ENCODE data around the gene ZNF562. TPM values are rescaled to one million over a fixed set of nuclear protein-coding genes. Genes with fewer than 3 reads are reported as not detected.
A peak's percentile ranks its signal among the peaks of the same experiment; 100 is the strongest.

Gene ZNF562
- total RNA-seq, 1 experiment from 2014 or later: 18.4 TPM

DNA sequence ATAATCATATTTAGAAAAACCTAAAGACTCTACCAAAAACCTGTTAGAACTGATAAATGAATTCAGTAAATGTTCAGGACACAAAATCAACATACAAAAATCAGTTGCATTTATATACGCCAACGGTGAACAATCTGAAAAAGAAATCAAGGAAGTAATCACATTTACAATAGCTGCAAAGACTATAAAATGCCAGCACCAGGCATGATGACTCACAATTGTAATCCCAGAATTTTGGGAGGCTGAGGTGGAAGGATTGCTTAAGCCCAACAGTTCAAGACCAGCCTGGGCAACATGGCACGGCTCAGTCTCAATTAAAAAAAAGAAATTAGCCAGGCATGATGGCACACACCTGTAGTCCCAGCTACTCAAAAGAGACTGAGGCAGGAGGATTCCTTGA is 7.0 kb downstream of the ZNF562 start (continued):
- no peak for TF ChIP-seq ZBTB21 (CRISPR knock-in tag; IDR thresholded peaks at IDR 0.05; ENCODE audit: borderline replicate concordance)
- TF ChIP-seq ZNF396 (CRISPR knock-in tag; IDR thresholded peaks at IDR 0.05; ENCODE audit: borderline replicate concordance): no peak
- TF ChIP-seq NFATC4 (CRISPR knock-in tag; IDR thresholded peaks at IDR 0.05): no peak
- no peak for TF ChIP-seq OVOL2 (CRISPR knock-in tag; IDR thresholded peaks at IDR 0.05; ENCODE audit: borderline replicate concordance)
- TF ChIP-seq ELF4 (CRISPR knock-in tag; IDR thresholded peaks at IDR 0.05; ENCODE audit: low read depth): no peak
- TF ChIP-seq, protein P1, sequence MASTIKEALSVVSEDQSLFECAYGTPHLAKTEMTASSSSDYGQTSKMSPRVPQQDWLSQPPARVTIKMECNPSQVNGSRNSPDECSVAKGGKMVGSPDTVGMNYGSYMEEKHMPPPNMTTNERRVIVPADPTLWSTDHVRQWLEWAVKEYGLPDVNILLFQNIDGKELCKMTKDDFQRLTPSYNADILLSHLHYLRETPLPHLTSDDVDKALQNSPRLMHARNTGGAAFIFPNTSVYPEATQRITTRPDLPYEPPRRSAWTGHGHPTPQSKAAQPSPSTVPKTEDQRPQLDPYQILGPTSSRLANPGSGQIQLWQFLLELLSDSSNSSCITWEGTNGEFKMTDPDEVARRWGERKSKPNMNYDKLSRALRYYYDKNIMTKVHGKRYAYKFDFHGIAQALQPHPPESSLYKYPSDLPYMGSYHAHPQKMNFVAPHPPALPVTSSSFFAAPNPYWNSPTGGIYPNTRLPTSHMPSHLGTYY (CRISPR knock-in tag; IDR thresholded peaks at IDR 0.05): no peak
- no peak for TF ChIP-seq ZNF317 (CRISPR knock-in tag; IDR thresholded peaks at IDR 0.05; ENCODE audit: borderline replicate concordance, low read depth)

DNA sequence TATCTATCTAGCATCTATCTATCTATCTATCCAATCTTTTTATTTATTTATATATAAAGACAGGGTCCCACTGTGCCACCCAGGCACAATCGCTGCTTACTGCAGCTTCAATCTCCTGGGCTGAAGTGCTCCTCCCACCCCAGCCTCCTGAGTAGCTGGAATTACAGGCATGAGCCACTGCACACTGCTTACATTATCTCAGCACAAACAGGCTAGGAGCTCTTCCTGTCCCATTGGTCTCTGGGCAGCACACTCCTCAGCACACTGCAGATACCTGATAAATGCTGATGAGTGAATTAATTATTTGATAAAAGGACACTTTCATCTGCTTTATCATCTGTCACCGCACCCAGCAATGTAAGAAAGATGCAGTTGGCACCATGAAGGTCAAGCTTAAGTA is 16.1 kb downstream of the ZNF562 start:
- ChIA-PET POLR2A (no interaction called here), CTCF (no interaction called here)
- Mint-ChIP-seq H3K4me3 (no peak overlapping the region), H3K27ac (peak overlapping the region; percentile 47; the same call in 1 of the 2 replicates), H3K27me3 (ENCODE audit: low read depth) (no peaks in the 10 kb centered on the region; the same call in 1 of the 2 replicates), H3K9me3 (peaks cover 8% of the 10 kb centered on the region), H3K4me1 (peaks cover 9% of the 10 kb centered on the region), H3K36me3 (peaks cover 38% of the 10 kb centered on the region)
- DNase-seq (ENCODE audit: low spot score): no peak
- ATAC-seq: peak; percentile 50
- TF ChIP-seq, protein P2, sequence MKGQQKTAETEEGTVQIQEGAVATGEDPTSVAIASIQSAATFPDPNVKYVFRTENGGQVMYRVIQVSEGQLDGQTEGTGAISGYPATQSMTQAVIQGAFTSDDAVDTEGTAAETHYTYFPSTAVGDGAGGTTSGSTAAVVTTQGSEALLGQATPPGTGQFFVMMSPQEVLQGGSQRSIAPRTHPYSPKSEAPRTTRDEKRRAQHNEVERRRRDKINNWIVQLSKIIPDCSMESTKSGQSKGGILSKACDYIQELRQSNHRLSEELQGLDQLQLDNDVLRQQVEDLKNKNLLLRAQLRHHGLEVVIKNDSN (CRISPR knock-in tag; IDR thresholded peaks at IDR 0.05): no peak
- no peak for TF ChIP-seq RELA (CRISPR knock-in tag; IDR thresholded peaks at IDR 0.05; ENCODE audit: borderline replicate concordance)
- TF ChIP-seq TEAD1 (CRISPR knock-in tag; IDR thresholded peaks at IDR 0.05): no peak
- TF ChIP-seq, protein P3, sequence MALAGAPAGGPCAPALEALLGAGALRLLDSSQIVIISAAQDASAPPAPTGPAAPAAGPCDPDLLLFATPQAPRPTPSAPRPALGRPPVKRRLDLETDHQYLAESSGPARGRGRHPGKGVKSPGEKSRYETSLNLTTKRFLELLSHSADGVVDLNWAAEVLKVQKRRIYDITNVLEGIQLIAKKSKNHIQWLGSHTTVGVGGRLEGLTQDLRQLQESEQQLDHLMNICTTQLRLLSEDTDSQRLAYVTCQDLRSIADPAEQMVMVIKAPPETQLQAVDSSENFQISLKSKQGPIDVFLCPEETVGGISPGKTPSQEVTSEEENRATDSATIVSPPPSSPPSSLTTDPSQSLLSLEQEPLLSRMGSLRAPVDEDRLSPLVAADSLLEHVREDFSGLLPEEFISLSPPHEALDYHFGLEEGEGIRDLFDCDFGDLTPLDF (CRISPR knock-in tag; IDR thresholded peaks at IDR 0.05): no peak
- TF ChIP-seq, protein P4, sequence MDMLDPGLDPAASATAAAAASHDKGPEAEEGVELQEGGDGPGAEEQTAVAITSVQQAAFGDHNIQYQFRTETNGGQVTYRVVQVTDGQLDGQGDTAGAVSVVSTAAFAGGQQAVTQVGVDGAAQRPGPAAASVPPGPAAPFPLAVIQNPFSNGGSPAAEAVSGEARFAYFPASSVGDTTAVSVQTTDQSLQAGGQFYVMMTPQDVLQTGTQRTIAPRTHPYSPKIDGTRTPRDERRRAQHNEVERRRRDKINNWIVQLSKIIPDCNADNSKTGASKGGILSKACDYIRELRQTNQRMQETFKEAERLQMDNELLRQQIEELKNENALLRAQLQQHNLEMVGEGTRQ (CRISPR knock-in tag; IDR thresholded peaks at IDR 0.05): no peak
- TF ChIP-seq TEAD4 (CRISPR knock-in tag; IDR thresholded peaks at IDR 0.05): no peak
- TF ChIP-seq, protein P5, sequence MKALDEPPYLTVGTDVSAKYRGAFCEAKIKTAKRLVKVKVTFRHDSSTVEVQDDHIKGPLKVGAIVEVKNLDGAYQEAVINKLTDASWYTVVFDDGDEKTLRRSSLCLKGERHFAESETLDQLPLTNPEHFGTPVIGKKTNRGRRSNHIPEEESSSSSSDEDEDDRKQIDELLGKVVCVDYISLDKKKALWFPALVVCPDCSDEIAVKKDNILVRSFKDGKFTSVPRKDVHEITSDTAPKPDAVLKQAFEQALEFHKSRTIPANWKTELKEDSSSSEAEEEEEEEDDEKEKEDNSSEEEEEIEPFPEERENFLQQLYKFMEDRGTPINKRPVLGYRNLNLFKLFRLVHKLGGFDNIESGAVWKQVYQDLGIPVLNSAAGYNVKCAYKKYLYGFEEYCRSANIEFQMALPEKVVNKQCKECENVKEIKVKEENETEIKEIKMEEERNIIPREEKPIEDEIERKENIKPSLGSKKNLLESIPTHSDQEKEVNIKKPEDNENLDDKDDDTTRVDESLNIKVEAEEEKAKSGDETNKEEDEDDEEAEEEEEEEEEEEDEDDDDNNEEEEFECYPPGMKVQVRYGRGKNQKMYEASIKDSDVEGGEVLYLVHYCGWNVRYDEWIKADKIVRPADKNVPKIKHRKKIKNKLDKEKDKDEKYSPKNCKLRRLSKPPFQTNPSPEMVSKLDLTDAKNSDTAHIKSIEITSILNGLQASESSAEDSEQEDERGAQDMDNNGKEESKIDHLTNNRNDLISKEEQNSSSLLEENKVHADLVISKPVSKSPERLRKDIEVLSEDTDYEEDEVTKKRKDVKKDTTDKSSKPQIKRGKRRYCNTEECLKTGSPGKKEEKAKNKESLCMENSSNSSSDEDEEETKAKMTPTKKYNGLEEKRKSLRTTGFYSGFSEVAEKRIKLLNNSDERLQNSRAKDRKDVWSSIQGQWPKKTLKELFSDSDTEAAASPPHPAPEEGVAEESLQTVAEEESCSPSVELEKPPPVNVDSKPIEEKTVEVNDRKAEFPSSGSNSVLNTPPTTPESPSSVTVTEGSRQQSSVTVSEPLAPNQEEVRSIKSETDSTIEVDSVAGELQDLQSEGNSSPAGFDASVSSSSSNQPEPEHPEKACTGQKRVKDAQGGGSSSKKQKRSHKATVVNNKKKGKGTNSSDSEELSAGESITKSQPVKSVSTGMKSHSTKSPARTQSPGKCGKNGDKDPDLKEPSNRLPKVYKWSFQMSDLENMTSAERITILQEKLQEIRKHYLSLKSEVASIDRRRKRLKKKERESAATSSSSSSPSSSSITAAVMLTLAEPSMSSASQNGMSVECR (CRISPR knock-in tag; IDR thresholded peaks at IDR 0.05; ENCODE audit: borderline replicate concordance): no peak
- TF ChIP-seq KAT7 (CRISPR knock-in tag; IDR thresholded peaks at IDR 0.05; ENCODE audit: borderline replicate concordance): no peak
- TF ChIP-seq, protein P6, sequence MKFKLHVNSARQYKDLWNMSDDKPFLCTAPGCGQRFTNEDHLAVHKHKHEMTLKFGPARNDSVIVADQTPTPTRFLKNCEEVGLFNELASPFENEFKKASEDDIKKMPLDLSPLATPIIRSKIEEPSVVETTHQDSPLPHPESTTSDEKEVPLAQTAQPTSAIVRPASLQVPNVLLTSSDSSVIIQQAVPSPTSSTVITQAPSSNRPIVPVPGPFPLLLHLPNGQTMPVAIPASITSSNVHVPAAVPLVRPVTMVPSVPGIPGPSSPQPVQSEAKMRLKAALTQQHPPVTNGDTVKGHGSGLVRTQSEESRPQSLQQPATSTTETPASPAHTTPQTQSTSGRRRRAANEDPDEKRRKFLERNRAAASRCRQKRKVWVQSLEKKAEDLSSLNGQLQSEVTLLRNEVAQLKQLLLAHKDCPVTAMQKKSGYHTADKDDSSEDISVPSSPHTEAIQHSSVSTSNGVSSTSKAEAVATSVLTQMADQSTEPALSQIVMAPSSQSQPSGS (CRISPR knock-in tag; IDR thresholded peaks at IDR 0.05; ENCODE audit: borderline replicate concordance, low read depth): no peak
- no peak for TF ChIP-seq FOXK1 (CRISPR knock-in tag; IDR thresholded peaks at IDR 0.05)
- TF ChIP-seq HMGA2 (CRISPR knock-in tag; IDR thresholded peaks at IDR 0.05): no peak
- no peak for TF ChIP-seq JAZF1 (CRISPR knock-in tag; IDR thresholded peaks at IDR 0.05)
- no peak for TF ChIP-seq CREB1 (CRISPR knock-in tag; IDR thresholded peaks at IDR 0.05)
- TF ChIP-seq, protein P7, sequence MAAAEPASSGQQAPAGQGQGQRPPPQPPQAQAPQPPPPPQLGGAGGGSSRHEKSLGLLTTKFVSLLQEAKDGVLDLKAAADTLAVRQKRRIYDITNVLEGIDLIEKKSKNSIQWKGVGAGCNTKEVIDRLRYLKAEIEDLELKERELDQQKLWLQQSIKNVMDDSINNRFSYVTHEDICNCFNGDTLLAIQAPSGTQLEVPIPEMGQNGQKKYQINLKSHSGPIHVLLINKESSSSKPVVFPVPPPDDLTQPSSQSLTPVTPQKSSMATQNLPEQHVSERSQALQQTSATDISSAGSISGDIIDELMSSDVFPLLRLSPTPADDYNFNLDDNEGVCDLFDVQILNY (CRISPR knock-in tag; IDR thresholded peaks at IDR 0.05): no peak
- TF ChIP-seq NR1H2 (CRISPR knock-in tag; IDR thresholded peaks at IDR 0.05): no peak
- TF ChIP-seq ZNF232 (CRISPR knock-in tag; IDR thresholded peaks at IDR 0.05): no peak
- TF ChIP-seq GTF2I (CRISPR knock-in tag; conservative IDR thresholded peaks at IDR 0.05): no peak
- TF ChIP-seq ZNF138 (CRISPR knock-in tag; conservative IDR thresholded peaks at IDR 0.05): no peak
- TF ChIP-seq, protein P8, sequence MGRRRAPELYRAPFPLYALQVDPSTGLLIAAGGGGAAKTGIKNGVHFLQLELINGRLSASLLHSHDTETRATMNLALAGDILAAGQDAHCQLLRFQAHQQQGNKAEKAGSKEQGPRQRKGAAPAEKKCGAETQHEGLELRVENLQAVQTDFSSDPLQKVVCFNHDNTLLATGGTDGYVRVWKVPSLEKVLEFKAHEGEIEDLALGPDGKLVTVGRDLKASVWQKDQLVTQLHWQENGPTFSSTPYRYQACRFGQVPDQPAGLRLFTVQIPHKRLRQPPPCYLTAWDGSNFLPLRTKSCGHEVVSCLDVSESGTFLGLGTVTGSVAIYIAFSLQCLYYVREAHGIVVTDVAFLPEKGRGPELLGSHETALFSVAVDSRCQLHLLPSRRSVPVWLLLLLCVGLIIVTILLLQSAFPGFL (CRISPR knock-in tag; IDR thresholded peaks at IDR 0.05; ENCODE audit: borderline replicate concordance): no peak
- no peak for TF ChIP-seq ATF1 (CRISPR knock-in tag; IDR thresholded peaks at IDR 0.05)
